GM12891 (cell line): ENCODE measurements around the gene CCDC124.
A peak's percentile ranks its signal among the peaks of the same experiment; 100 is the strongest.

Experiments
- DNase-seq: peaks from one replicate; pipeline ENCODE4 v3.0.0; 2011; ENCODE audit warnings: low spot score; ENCODE audit not compliant: insufficient read length
- FAIRE-seq: peaks from 2 replicates; lab custom pipeline; 2011; peaks lifted over from hg19 to GRCh38; lab: Jason Lieb, UNC
- PAX5 ChIP-seq: IDR thresholded peaks from 2 replicates; pipeline ENCODE4 v1.6.1; 2011; ENCODE audit warnings: low read length, moderate library complexity, mild to moderate bottlenecking; ENCODE audit not compliant: insufficient read depth, severe bottlenecking
- POLR2A ChIP-seq: IDR thresholded peaks from 2 replicates; pipeline ENCODE4 v1.6.1; 2011; ENCODE audit warnings: low read depth, low read length, control low read depth
- POLR2AphosphoS5 ChIP-seq: IDR thresholded peaks from 2 replicates; pipeline ENCODE4 v1.6.1; 2011; ENCODE audit warnings: low read depth, low read length, control low read depth
- POU2F2 ChIP-seq: IDR thresholded peaks from 2 replicates; pipeline ENCODE4 v1.6.1; 2011; ENCODE audit warnings: low read depth, mild to moderate bottlenecking, control low read depth, low read length, moderate library complexity
- SPI1 ChIP-seq: IDR thresholded peaks from 2 replicates; pipeline ENCODE4 v1.6.1; 2011; ENCODE audit warnings: low read depth, low read length, control low read depth
- TAF1 ChIP-seq: IDR thresholded peaks from 2 replicates; pipeline ENCODE4 v1.6.1; 2011; ENCODE audit warnings: low read depth, low read length, control low read depth

CCDC124 gene

GRCh38 chr19:17933414-17934129 lies 757 bp downstream of the CCDC124 start:
- TF ChIP-seq PAX5 (no peak), TAF1 (no peak), POLR2AphosphoS5 (no peak), SPI1 (no peak), POU2F2 (no peak), POLR2A (no peak)
- DNase-seq (no peak), FAIRE-seq (no peak)

GRCh38 chr19:17936379-17936778 lies 3.6 kb downstream of the CCDC124 start:
- DNase-seq: no peak
- no peak for TF ChIP-seq TAF1
- TF ChIP-seq POU2F2: no peak
- TF ChIP-seq SPI1: no peak
- TF ChIP-seq PAX5: no peak
- TF ChIP-seq POLR2AphosphoS5: no peak
- TF ChIP-seq POLR2A: no peak
- no peak for FAIRE-seq

GRCh38 chr19:17937371-17937900 lies 4.6 kb downstream of the CCDC124 start:
- FAIRE-seq: no peak
- TF ChIP-seq TAF1 (no peak), POLR2AphosphoS5 (no peak), POLR2A (no peak), POU2F2 (no peak)
- no peak for DNase-seq

GRCh38 chr19:17938092-17938845 lies 5.5 kb downstream of the CCDC124 start:
- FAIRE-seq (peak; percentile 96), DNase-seq (peak; percentile 91)
- TF ChIP-seq TAF1 (no peak), POLR2AphosphoS5 (no peak), POLR2A (no peak), POU2F2 (0 out of 2 replicates have a peak, but pooled peaks have one; percentile 13), PAX5 (no peak), SPI1 (no peak)

GRCh38 chr19:17942181-17942580 lies 9.4 kb downstream of the CCDC124 start:
- DNase-seq (no peak), FAIRE-seq (no peak)
- TF ChIP-seq SPI1: no peak
- TF ChIP-seq TAF1: no peak
- no peak for TF ChIP-seq POLR2AphosphoS5
- TF ChIP-seq POU2F2: no peak
- no peak for TF ChIP-seq PAX5
- TF ChIP-seq POLR2A: no peak

GRCh38 chr19:17942582-17943273 lies 9.9 kb downstream of the CCDC124 start:
- no peak for DNase-seq
- no peak for FAIRE-seq
- TF ChIP-seq SPI1 (no peak), POLR2AphosphoS5 (no peak), POLR2A (no peak), TAF1 (no peak), PAX5 (no peak), POU2F2 (no peak)

GRCh38 chr19:17943274-17944221 lies 10.7 kb downstream of the CCDC124 start:
- FAIRE-seq (no peak), DNase-seq (no peak)
- TF ChIP-seq PAX5 (no peak), POU2F2 (no peak)

GRCh38 chr19:17944301-17944700 lies 11.5 kb downstream of the CCDC124 start:
- no peak for FAIRE-seq
- no peak for TF ChIP-seq TAF1
- no peak for TF ChIP-seq PAX5
- no peak for TF ChIP-seq SPI1
- no peak for TF ChIP-seq POLR2A
- TF ChIP-seq POLR2AphosphoS5: no peak
- no peak for TF ChIP-seq POU2F2
- DNase-seq: no peak
